ENCODE results near the gene TBC1D22A. TPM values are rescaled to one million over a fixed set of nuclear protein-coding genes. Genes with fewer than 3 reads are reported as not detected.

The TBC1D22A gene
- total and polyA plus RNA-seq, 10 of the 15 experiments (the other 5 are each of a cell fraction or from before 2014, with no cell fraction given) = 0.63 to 44.7 (median 27.4) TPM

DNA sequence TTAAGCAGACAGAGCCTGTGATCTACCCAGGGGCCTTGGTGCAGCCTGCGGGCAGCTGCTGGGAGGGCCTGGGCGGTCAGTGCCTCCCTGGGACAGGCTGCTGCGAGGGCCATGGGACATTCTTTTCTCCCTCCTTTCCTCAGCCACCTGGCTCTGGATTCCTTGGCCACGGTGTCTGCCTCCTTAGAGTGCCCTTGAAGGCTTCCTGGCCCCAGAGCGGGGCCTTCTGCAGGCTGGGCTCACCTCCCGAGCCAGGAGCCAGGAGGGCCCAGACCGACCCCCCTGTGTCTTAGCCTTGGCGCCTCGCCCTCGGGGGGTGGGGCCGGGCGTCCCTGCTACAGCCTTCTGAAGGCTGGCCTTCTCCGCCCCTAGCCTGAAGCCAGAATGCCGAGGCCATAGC, 231.2 kb downstream of the TBC1D22A start:
- POLR2A ChIA-PET = no interaction called here
- in situ Hi-C loops (cut with MboI) = no loop called here

More for the DNA sequence above, 231.2 kb downstream of the TBC1D22A start:
- intact Hi-C loops (cut with micrococcal nuclease; ENCODE audit: unreplicated experiment) = no loop called here
- ChIA-PET SMC1A (ENCODE audit: uncharacterized antibody, unreplicated experiment) (no interaction called here), RAD21 (ENCODE audit: unreplicated experiment) (no interaction called here), CTCF (no interaction called here)
- no peaks in the 10 kb centered on the region for H4K20me1 ChIP-seq (ENCODE audit: control insufficient read depth, insufficient read depth)
- H3K4me1 ChIP-seq (ENCODE audit: control insufficient read depth, insufficient read depth, low read length) = no peaks in the 10 kb centered on the region
- no peak overlapping the region for H3K4me2 ChIP-seq (ENCODE audit: control insufficient read depth, insufficient read depth)
- H3K27ac ChIP-seq (ENCODE audit: control insufficient read depth, insufficient read depth) = no peak overlapping the region
- no peak for TF ChIP-seq RAD21 (IDR thresholded peaks at IDR 0.05; ENCODE audit: insufficient read depth, low read depth, low read length)
- TF ChIP-seq, protein P1, sequence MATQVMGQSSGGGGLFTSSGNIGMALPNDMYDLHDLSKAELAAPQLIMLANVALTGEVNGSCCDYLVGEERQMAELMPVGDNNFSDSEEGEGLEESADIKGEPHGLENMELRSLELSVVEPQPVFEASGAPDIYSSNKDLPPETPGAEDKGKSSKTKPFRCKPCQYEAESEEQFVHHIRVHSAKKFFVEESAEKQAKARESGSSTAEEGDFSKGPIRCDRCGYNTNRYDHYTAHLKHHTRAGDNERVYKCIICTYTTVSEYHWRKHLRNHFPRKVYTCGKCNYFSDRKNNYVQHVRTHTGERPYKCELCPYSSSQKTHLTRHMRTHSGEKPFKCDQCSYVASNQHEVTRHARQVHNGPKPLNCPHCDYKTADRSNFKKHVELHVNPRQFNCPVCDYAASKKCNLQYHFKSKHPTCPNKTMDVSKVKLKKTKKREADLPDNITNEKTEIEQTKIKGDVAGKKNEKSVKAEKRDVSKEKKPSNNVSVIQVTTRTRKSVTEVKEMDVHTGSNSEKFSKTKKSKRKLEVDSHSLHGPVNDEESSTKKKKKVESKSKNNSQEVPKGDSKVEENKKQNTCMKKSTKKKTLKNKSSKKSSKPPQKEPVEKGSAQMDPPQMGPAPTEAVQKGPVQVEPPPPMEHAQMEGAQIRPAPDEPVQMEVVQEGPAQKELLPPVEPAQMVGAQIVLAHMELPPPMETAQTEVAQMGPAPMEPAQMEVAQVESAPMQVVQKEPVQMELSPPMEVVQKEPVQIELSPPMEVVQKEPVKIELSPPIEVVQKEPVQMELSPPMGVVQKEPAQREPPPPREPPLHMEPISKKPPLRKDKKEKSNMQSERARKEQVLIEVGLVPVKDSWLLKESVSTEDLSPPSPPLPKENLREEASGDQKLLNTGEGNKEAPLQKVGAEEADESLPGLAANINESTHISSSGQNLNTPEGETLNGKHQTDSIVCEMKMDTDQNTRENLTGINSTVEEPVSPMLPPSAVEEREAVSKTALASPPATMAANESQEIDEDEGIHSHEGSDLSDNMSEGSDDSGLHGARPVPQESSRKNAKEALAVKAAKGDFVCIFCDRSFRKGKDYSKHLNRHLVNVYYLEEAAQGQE (IDR thresholded peaks at IDR 0.05; ENCODE audit: low read depth, low read length) = no peak
- TF ChIP-seq, protein P2, sequence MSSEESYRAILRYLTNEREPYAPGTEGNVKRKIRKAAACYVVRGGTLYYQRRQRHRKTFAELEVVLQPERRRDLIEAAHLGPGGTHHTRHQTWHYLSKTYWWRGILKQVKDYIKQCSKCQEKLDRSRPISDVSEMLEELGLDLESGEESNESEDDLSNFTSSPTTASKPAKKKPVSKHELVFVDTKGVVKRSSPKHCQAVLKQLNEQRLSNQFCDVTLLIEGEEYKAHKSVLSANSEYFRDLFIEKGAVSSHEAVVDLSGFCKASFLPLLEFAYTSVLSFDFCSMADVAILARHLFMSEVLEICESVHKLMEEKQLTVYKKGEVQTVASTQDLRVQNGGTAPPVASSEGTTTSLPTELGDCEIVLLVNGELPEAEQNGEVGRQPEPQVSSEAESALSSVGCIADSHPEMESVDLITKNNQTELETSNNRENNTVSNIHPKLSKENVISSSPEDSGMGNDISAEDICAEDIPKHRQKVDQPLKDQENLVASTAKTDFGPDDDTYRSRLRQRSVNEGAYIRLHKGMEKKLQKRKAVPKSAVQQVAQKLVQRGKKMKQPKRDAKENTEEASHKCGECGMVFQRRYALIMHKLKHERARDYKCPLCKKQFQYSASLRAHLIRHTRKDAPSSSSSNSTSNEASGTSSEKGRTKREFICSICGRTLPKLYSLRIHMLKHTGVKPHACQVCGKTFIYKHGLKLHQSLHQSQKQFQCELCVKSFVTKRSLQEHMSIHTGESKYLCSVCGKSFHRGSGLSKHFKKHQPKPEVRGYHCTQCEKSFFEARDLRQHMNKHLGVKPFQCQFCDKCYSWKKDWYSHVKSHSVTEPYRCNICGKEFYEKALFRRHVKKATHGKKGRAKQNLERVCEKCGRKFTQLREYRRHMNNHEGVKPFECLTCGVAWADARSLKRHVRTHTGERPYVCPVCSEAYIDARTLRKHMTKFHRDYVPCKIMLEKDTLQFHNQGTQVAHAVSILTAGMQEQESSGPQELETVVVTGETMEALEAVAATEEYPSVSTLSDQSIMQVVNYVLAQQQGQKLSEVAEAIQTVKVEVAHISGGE (CRISPR knock-in tag; IDR thresholded peaks at IDR 0.05) = no peak
- no peak for TF ChIP-seq MEF2A (IDR thresholded peaks at IDR 0.05; ENCODE audit: insufficient read depth, low read depth, low read length)
- no peak for TF ChIP-seq KLF5 (IDR thresholded peaks at IDR 0.05; ENCODE audit: partially characterized antibody)
- no peak for TF ChIP-seq SREBF2 (IDR thresholded peaks at IDR 0.05; ENCODE audit: low read length)
- TF ChIP-seq, protein P3, sequence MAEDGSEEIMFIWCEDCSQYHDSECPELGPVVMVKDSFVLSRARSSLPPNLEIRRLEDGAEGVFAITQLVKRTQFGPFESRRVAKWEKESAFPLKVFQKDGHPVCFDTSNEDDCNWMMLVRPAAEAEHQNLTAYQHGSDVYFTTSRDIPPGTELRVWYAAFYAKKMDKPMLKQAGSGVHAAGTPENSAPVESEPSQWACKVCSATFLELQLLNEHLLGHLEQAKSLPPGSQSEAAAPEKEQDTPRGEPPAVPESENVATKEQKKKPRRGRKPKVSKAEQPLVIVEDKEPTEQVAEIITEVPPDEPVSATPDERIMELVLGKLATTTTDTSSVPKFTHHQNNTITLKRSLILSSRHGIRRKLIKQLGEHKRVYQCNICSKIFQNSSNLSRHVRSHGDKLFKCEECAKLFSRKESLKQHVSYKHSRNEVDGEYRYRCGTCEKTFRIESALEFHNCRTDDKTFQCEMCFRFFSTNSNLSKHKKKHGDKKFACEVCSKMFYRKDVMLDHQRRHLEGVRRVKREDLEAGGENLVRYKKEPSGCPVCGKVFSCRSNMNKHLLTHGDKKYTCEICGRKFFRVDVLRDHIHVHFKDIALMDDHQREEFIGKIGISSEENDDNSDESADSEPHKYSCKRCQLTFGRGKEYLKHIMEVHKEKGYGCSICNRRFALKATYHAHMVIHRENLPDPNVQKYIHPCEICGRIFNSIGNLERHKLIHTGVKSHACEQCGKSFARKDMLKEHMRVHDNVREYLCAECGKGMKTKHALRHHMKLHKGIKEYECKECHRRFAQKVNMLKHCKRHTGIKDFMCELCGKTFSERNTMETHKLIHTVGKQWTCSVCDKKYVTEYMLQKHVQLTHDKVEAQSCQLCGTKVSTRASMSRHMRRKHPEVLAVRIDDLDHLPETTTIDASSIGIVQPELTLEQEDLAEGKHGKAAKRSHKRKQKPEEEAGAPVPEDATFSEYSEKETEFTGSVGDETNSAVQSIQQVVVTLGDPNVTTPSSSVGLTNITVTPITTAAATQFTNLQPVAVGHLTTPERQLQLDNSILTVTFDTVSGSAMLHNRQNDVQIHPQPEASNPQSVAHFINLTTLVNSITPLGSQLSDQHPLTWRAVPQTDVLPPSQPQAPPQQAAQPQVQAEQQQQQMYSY (CRISPR knock-in tag; IDR thresholded peaks at IDR 0.05) = no peak
- no peak for TF ChIP-seq POU2F2 (IDR thresholded peaks at IDR 0.05; ENCODE audit: borderline replicate concordance, low read depth, low read length)
- no peak for TF ChIP-seq ZSCAN29 (IDR thresholded peaks at IDR 0.05)
- TF ChIP-seq SRF (IDR thresholded peaks at IDR 0.05; ENCODE audit: low read depth in 2 of 2, low read length in 2 of 2) = no peak
- no peak for TF ChIP-seq RCOR1 (conservative IDR thresholded peaks at IDR 0.05; ENCODE audit: low read depth, low read length)
- TF ChIP-seq CHD1 (IDR thresholded peaks at IDR 0.05; ENCODE audit: low read depth, low read length) = no peak
- WGBS (ENCODE audit: insufficient coverage, insufficient replicate concordance, low lambda C conversion rate, missing lambda C conversion rate) = 89% methylated on average over 14 of the region's 14 CpGs
- H3K27me3 ChIP-seq (replicated peaks in 1 of 2; ENCODE audit: control insufficient read depth in 2 of 2, insufficient read depth in 2 of 2, low read length in 1 of 2) = no peaks in the 10 kb centered on the region
- ATAC-seq (no peak), FAIRE-seq (no peak), DNase-seq (ENCODE audit: low read depth, low spot score) (no peak)
- no peak overlapping the region for H2AFZ ChIP-seq (ENCODE audit: control insufficient read depth, low read depth, low read length)
- no TSS peak for BruUV-seq (replicated peaks)
- H3K4me3 ChIP-seq = no peak overlapping the region
- no peaks in the 10 kb centered on the region for H3K79me2 ChIP-seq (ENCODE audit: control insufficient read depth, insufficient read depth, low read length)
- H3K36me3 ChIP-seq (ENCODE audit: control insufficient read depth in 2 of 2, insufficient read depth in 2 of 2, low read length in 1 of 2) = peaks cover 16 to 18% of the 10 kb centered on the region in 2 experiments
- H3K9ac ChIP-seq (ENCODE audit: control insufficient read depth, insufficient read depth, low read length) = no peak overlapping the region
- H3K9me3 ChIP-seq (replicated peaks; ENCODE audit: control insufficient read depth, insufficient read depth, low read length) = no peaks in the 10 kb centered on the region

All from GM12878 (cell line).